GM23338 (cell line): ENCODE results near the gene ARMC8. TPM values are rescaled to one million over a fixed set of nuclear protein-coding genes. Genes with fewer than 3 reads are reported as not detected.
A peak's percentile ranks its signal among the peaks of the same experiment; 100 is the strongest.

ENCODE experiments used
- ATAC-seq: fragments of 200-7000 bp; cut with Tn5 transposase; 3 replicates; pipeline ENCODE4 v1.9.1; 2020
- DNase-seq: peaks from one replicate; pipeline ENCODE4 v3.0.0-alpha.2; 2015; ENCODE audit warnings: low spot score
- H2AFZ ChIP-seq: fragments of 200-600 bp; sonication (generic); 2 replicates; pipeline ENCODE4 v1.8.0; 2016; ENCODE audit warnings: antibody characterized with exemption, mild to moderate bottlenecking, moderate library complexity
- H3F3A ChIP-seq: fragments of 200-600 bp; sonication (generic); replicated peaks from 2 replicates; pipeline ENCODE4 v1.8.0; 2017; ENCODE audit warnings: antibody characterized with exemption, mixed run types, low read depth
- H3K27ac ChIP-seq: fragments of 200-600 bp; sonication (generic); 2 replicates; pipeline ENCODE4 v1.6.1; 2016; ENCODE audit warnings: low read depth
- H3K27me3 ChIP-seq: fragments of 200-600 bp; sonication (generic); 2 replicates; pipeline ENCODE4 v1.8.0; 2016; ENCODE audit warnings: mild to moderate bottlenecking, mixed run types, moderate library complexity; ENCODE audit not compliant: insufficient read depth
- H3K36me3 ChIP-seq: fragments of 200-600 bp; sonication (generic); 2 replicates; pipeline ENCODE4 v1.8.0; 2016; ENCODE audit warnings: mild to moderate bottlenecking; ENCODE audit not compliant: insufficient read depth
- H3K4me1 ChIP-seq: fragments of 200-600 bp; sonication (generic); 2 replicates; pipeline ENCODE4 v1.8.0; 2016; ENCODE audit warnings: mild to moderate bottlenecking, moderate library complexity; ENCODE audit not compliant: insufficient read depth
- H3K4me2 ChIP-seq: fragments of 200-600 bp; sonication (generic); 2 replicates; pipeline ENCODE4 v1.7.1; 2017; ENCODE audit warnings: mixed run types
- H3K4me3 ChIP-seq: fragments of 200-600 bp; sonication (generic); 2 replicates; pipeline ENCODE4 v1.6.1; 2016; ENCODE audit warnings: mixed run types
- H3K79me2 ChIP-seq: fragments of 200-600 bp; sonication (generic); replicated peaks from 2 replicates; pipeline ENCODE4 v1.8.0; 2017; ENCODE audit warnings: mild to moderate bottlenecking; ENCODE audit not compliant: insufficient read depth
- H3K9me2 ChIP-seq: fragments of 200-600 bp; sonication (generic); 2 replicates; pipeline ENCODE4 v1.8.0; 2017; ENCODE audit not compliant: insufficient read depth
- H4K20me1 ChIP-seq: fragments of 200-600 bp; sonication (generic); replicated peaks from 2 replicates; pipeline ENCODE4 v1.8.0; 2017; ENCODE audit warnings: mild to moderate bottlenecking; ENCODE audit not compliant: insufficient read depth
- H3K27ac Mint-ChIP-seq: 2 replicates; pipeline ENCODE4 v1.8.0; 2020; ENCODE audit warnings: inconsistent platforms, mild to moderate bottlenecking, moderate library complexity, mixed read lengths
- H3K27me3 Mint-ChIP-seq: 3 replicates; pipeline ENCODE4 v1.8.0; 2022; ENCODE audit warnings: low read depth, mild to moderate bottlenecking, moderate library complexity, mixed read lengths, inconsistent platforms; ENCODE audit not compliant: insufficient read depth, poor library complexity
- H3K36me3 Mint-ChIP-seq: 3 replicates; pipeline ENCODE4 v1.8.0; 2021; ENCODE audit warnings: low read depth, mild to moderate bottlenecking, inconsistent platforms, moderate library complexity, mixed read lengths
- H3K4me1 Mint-ChIP-seq: 3 replicates; pipeline ENCODE4 v1.8.0; 2020; ENCODE audit warnings: mild to moderate bottlenecking, inconsistent platforms, mixed read lengths
- H3K4me3 Mint-ChIP-seq: 3 replicates; pipeline ENCODE4 v1.8.0; 2021; ENCODE audit warnings: moderate library complexity, mild to moderate bottlenecking, inconsistent platforms, mixed read lengths
- H3K9me3 Mint-ChIP-seq: 3 replicates; pipeline ENCODE4 v1.8.0; 2020; ENCODE audit warnings: moderate library complexity, mild to moderate bottlenecking, inconsistent platforms, mixed read lengths
- CREB1 ChIP-seq: fragments of 250-450 bp; sonication (Bioruptor Pico); IDR thresholded peaks from 2 replicates; pipeline ENCODE4 v1.5.0; 2020; ENCODE audit warnings: low read depth, mild to moderate bottlenecking, moderate library complexity
- CTCF ChIP-seq, 2 experiments: fragments of 200-600 bp in 1 of 2; sonication (generic) in 1 of 2; conservative IDR thresholded peaks; 2 replicates each; pipeline versions ENCODE4 v1.5.1 to v1.6.1; 2016 to 2017; ENCODE audit warnings: antibody characterized with exemption in 2 of 2, low read depth in 2 of 2, mild to moderate bottlenecking in 2 of 2, moderate library complexity in 1 of 2
- ETS1 ChIP-seq: IDR thresholded peaks from 2 replicates; pipeline ENCODE4 v1.6.1; 2016; ENCODE audit warnings: antibody characterized with exemption
- EZH2 ChIP-seq: fragments of 200-600 bp; sonication (generic); IDR thresholded peaks from one replicate; pipeline ENCODE4 v1.8.0; 2017; ENCODE audit warnings: antibody characterized with exemption, mild to moderate bottlenecking, low read depth; ENCODE audit not compliant: unreplicated experiment
- EZH2phosphoT487 ChIP-seq: fragments of 200-600 bp; sonication (generic); IDR thresholded peaks from one replicate; pipeline ENCODE4 v1.8.1; 2018; ENCODE audit warnings: antibody characterized with exemption; ENCODE audit not compliant: unreplicated experiment
- JUNB ChIP-seq: IDR thresholded peaks from one replicate; pipeline ENCODE4 v1.6.1; 2016; ENCODE audit warnings: antibody characterized with exemption; ENCODE audit not compliant: unreplicated experiment
- NANOG ChIP-seq: IDR thresholded peaks from 2 replicates; pipeline ENCODE4 v1.6.1; 2016; ENCODE audit warnings: antibody characterized with exemption, borderline replicate concordance
- POLR2AphosphoS5 ChIP-seq: IDR thresholded peaks from 2 replicates; pipeline ENCODE4 v1.6.1; 2016; ENCODE audit warnings: antibody characterized with exemption, low read depth
- REST ChIP-seq: IDR thresholded peaks from one replicate; pipeline ENCODE4 v1.6.1; 2018; ENCODE audit warnings: antibody characterized with exemption; ENCODE audit not compliant: unreplicated experiment
- STAT1 ChIP-seq: IDR thresholded peaks from one replicate; pipeline ENCODE4 v1.6.1; 2016; ENCODE audit warnings: antibody characterized with exemption; ENCODE audit not compliant: unreplicated experiment
- ZNF114 ChIP-seq: fragments of 250-450 bp; sonication (Bioruptor Pico); IDR thresholded peaks from 2 replicates; pipeline ENCODE4 v1.5.0; 2020; ENCODE audit warnings: mild to moderate bottlenecking, moderate library complexity
- ZNF331 ChIP-seq: fragments of 250-450 bp; sonication (Bioruptor Pico); IDR thresholded peaks from 2 replicates; pipeline ENCODE4 v1.5.0; 2020; ENCODE audit warnings: low read depth, mild to moderate bottlenecking, moderate library complexity
- ZNF462 ChIP-seq: fragments of 250-450 bp; sonication (Bioruptor Pico); IDR thresholded peaks from 2 replicates; pipeline ENCODE4 v1.5.0; 2020; ENCODE audit warnings: mild to moderate bottlenecking, moderate library complexity
- polyA plus RNA-seq: library from polyadenylated mRNA; unstranded; fragments of >200 nt; fragmentation: Nextera tagmentation; extraction: Ambion mirVana; gene quantifications from 2 replicates; pipeline ENCODE4 v1.2.1, GENCODE V29; 2016
- total RNA-seq: library from RNA; depleted of rRNA; stranded (reverse); fragments of >200 nt; shearing (Covaris generic); gene quantifications from 2 replicates; pipeline ENCODE4 v1.2.3, GENCODE V29; 2014

Gene ARMC8
- total and polyA plus RNA-seq, 2 experiments from 2014 or later, result 36.8 to 61.4 TPM

GRCh38 chr3:138202945-138203701, 16.0 kb downstream of the ARMC8 start:
- peaks cover 23% of the 10 kb centered on the region for H3K4me1 Mint-ChIP-seq
- no peak overlapping the region for H3K27ac ChIP-seq
- H3K27ac Mint-ChIP-seq, result peak overlapping the region; percentile 49
- H4K20me1 ChIP-seq, result peaks cover 39% of the 10 kb centered on the region
- H3K4me3 Mint-ChIP-seq, result no peak overlapping the region
- H3K27me3 Mint-ChIP-seq, result peaks cover 3% of the 10 kb centered on the region
- peak; percentile 69 for DNase-seq
- no peaks in the 10 kb centered on the region for H3K9me3 Mint-ChIP-seq
- H3K4me1 ChIP-seq, result peaks cover 11% of the 10 kb centered on the region
- no peak overlapping the region for H3K4me3 ChIP-seq
- no peak overlapping the region for H2AFZ ChIP-seq
- H3K79me2 ChIP-seq, result peaks cover 100% of the 10 kb centered on the region
- peak; percentile 84 for ATAC-seq
- H3K36me3 Mint-ChIP-seq, result peaks cover 5% of the 10 kb centered on the region
- no peaks in the 10 kb centered on the region for H3K9me2 ChIP-seq
- no peaks in the 10 kb centered on the region for H3K27me3 ChIP-seq
- no peak overlapping the region for H3K4me2 ChIP-seq
- H3K36me3 ChIP-seq, result no peaks in the 10 kb centered on the region
- no peak for TF ChIP-seq ZNF114 (CRISPR knock-in tag)
- no peak for TF ChIP-seq STAT1
- no peak for TF ChIP-seq ZNF462 (CRISPR knock-in tag)
- TF ChIP-seq NANOG, result no peak
- no peak for TF ChIP-seq ZNF331
- TF ChIP-seq CREB1 (CRISPR knock-in tag), result no peak
- no peak for TF ChIP-seq JUNB
- TF ChIP-seq CTCF (conservative IDR thresholded peaks at IDR 0.05; ENCODE audit: low read depth in 2 of 2), result no peak
- no peak for TF ChIP-seq EZH2phosphoT487
- TF ChIP-seq REST, result no peak
- TF ChIP-seq POLR2AphosphoS5, result no peak
- no peak for TF ChIP-seq ETS1
- TF ChIP-seq EZH2, result no peak
- no peaks in the 10 kb centered on the region for H3F3A ChIP-seq
